ENCODE measurements around the gene RORB.

RORB gene

DNA sequence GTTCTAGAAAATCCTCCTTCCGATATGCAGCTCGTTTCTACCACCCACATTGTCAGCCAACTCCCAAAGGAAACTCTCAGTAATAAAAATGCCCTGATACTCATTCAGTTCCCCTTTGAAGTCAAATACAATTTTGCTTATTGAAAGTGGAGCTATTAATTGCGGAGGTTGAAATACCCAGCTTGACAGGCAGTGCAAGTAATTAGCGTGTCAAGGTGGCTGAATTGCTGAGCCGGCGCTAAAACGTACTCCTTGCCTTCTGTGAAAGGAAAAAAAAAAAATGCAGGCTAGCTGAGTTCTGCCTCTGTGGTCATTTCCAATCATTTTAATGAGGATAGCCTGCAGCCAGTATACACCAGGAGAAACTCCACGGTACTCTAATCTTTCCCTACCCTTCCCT, 165.5 kb downstream of the RORB start:
- no peaks in the 10 kb centered on the region for H3K36me3 ChIP-seq (replicated peaks; ENCODE audit: insufficient read depth, low read length)
- no peaks in the 10 kb centered on the region for H3K9me2 ChIP-seq (replicated peaks; ENCODE audit: insufficient read depth, low read length)
- H3F3A ChIP-seq (ENCODE audit: insufficient read depth, low read length): no peaks in the 10 kb centered on the region
- no peak overlapping the region for H2AFZ ChIP-seq (ENCODE audit: low read length)
- TF ChIP-seq EZH2 (optimal IDR thresholded peaks at IDR 0.05; ENCODE audit: low read depth, low read length): no peak
- TF ChIP-seq, protein P1, sequence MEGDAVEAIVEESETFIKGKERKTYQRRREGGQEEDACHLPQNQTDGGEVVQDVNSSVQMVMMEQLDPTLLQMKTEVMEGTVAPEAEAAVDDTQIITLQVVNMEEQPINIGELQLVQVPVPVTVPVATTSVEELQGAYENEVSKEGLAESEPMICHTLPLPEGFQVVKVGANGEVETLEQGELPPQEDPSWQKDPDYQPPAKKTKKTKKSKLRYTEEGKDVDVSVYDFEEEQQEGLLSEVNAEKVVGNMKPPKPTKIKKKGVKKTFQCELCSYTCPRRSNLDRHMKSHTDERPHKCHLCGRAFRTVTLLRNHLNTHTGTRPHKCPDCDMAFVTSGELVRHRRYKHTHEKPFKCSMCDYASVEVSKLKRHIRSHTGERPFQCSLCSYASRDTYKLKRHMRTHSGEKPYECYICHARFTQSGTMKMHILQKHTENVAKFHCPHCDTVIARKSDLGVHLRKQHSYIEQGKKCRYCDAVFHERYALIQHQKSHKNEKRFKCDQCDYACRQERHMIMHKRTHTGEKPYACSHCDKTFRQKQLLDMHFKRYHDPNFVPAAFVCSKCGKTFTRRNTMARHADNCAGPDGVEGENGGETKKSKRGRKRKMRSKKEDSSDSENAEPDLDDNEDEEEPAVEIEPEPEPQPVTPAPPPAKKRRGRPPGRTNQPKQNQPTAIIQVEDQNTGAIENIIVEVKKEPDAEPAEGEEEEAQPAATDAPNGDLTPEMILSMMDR (IDR thresholded peaks at IDR 0.05; ENCODE audit: low read length): no peak
- no peak for TF ChIP-seq EZH2phosphoT487 (IDR thresholded peaks at IDR 0.05; ENCODE audit: low read length)
- H3K4me3 ChIP-seq (ENCODE audit: low read length): no peak overlapping the region
- H3K9me3 ChIP-seq (replicated peaks; ENCODE audit: insufficient read depth, low read length): no peaks in the 10 kb centered on the region
- H3K4me2 ChIP-seq (ENCODE audit: low read depth, low read length): no peak overlapping the region
- H4K20me1 ChIP-seq (ENCODE audit: insufficient read depth, low read length): no peaks in the 10 kb centered on the region
- no peaks in the 10 kb centered on the region for H3K27me3 ChIP-seq (replicated peaks; ENCODE audit: insufficient read depth, low read length)
- H3K9ac ChIP-seq (ENCODE audit: low read length): no peak overlapping the region
- DNase-seq: no peak
- no peaks in the 10 kb centered on the region for H3K79me2 ChIP-seq (ENCODE audit: low read length)
- 0 out of 2 replicates have a peak, but pooled peaks cover 3% of the 10 kb centered on the region for H3K4me1 ChIP-seq (ENCODE audit: low read length)
- no peak overlapping the region for H3K27ac ChIP-seq (ENCODE audit: low read length)

DNA sequence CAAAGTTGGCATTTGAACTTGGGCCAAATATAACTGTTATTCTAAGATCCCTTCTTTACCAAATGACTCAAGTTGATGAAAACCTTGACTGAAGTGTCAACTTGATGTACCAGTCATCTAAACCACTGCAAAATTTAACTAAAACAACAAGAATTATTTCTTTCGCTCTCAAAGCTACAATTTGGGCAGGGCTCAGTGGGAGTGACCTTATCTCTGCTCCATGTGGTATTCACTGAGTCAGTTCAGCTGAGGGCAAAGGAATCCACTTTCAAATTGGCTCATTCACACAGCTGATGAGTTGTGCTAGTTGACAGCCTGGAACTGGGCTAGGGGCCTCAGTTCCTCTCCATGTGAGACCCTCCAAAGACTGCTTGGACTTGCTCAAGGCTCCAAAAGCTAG, 166.3 kb downstream of the RORB start:
- no peak for DNase-seq
- Histone ChIP-seq H3K9me2 (replicated peaks; ENCODE audit: insufficient read depth, low read length) (no peaks in the 10 kb centered on the region), H3K27me3 (replicated peaks; ENCODE audit: insufficient read depth, low read length) (no peaks in the 10 kb centered on the region), H3K4me3 (ENCODE audit: low read length) (no peak overlapping the region), H2AFZ (ENCODE audit: low read length) (no peak overlapping the region), H3K27ac (ENCODE audit: low read length) (no peak overlapping the region), H3K4me2 (ENCODE audit: low read depth, low read length) (no peak overlapping the region), H3K79me2 (ENCODE audit: low read length) (no peaks in the 10 kb centered on the region), H3K9me3 (replicated peaks; ENCODE audit: insufficient read depth, low read length) (no peaks in the 10 kb centered on the region), H3K36me3 (replicated peaks; ENCODE audit: insufficient read depth, low read length) (no peaks in the 10 kb centered on the region), H3K4me1 (ENCODE audit: low read length) (peaks cover 7% of the 10 kb centered on the region; the same call in 1 of the 2 replicates), H3F3A (ENCODE audit: insufficient read depth, low read length) (no peaks in the 10 kb centered on the region), H4K20me1 (ENCODE audit: insufficient read depth, low read length) (no peaks in the 10 kb centered on the region), H3K9ac (ENCODE audit: low read length) (no peak overlapping the region)
- TF ChIP-seq EZH2phosphoT487 (IDR thresholded peaks at IDR 0.05; ENCODE audit: low read length) (no peak), EZH2 (optimal IDR thresholded peaks at IDR 0.05; ENCODE audit: low read depth, low read length) (no peak)

DNA sequence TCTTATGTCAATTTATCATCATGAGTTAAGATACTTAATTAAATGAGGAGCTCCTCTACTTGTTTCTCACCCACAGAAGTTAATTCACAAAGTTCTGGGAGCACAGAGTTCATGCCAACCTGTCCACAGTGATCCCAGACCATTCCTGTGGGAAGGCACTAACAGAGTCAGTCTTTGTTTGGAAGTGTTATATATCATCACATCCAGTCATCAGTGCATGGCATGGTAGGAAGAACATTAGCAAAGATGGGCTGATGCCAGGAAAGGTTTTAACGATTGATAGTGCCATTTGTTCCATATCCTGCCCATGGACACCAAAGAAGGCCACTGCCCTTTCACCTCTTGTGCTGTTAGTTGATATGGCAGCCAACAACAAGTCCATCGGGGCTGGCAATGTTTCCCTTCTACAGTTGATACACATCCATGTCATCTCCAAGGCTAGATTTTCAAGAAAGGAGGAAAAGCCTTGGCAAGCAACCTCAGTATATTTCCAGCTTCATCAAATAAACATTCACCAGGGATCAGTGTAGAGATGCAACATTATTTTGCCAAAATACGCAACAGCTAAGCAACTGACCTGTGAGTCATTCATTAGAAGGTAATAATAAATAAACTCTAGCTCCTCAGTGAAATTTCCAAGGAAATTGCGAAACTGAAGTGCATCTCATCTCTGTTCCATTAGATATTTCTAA, 169.6 kb downstream of the RORB start:
- Histone ChIP-seq H3K36me3 (replicated peaks; ENCODE audit: insufficient read depth, low read length) (no peaks in the 10 kb centered on the region), H3K9me2 (replicated peaks; ENCODE audit: insufficient read depth, low read length) (no peaks in the 10 kb centered on the region), H3K9me3 (replicated peaks; ENCODE audit: insufficient read depth, low read length) (no peaks in the 10 kb centered on the region), H3K4me2 (ENCODE audit: low read depth, low read length) (no peak overlapping the region), H3K4me1 (ENCODE audit: low read length) (peaks cover 10% of the 10 kb centered on the region; the same call in 1 of the 2 replicates), H4K20me1 (ENCODE audit: insufficient read depth, low read length) (no peaks in the 10 kb centered on the region), H3K27ac (ENCODE audit: low read length) (no peak overlapping the region), H3F3A (ENCODE audit: insufficient read depth, low read length) (no peaks in the 10 kb centered on the region), H2AFZ (ENCODE audit: low read length) (no peak overlapping the region), H3K79me2 (ENCODE audit: low read length) (no peaks in the 10 kb centered on the region), H3K4me3 (ENCODE audit: low read length) (no peak overlapping the region), H3K9ac (ENCODE audit: low read length) (no peak overlapping the region), H3K27me3 (replicated peaks; ENCODE audit: insufficient read depth, low read length) (no peaks in the 10 kb centered on the region)
- no peak for DNase-seq
- TF ChIP-seq EZH2phosphoT487 (IDR thresholded peaks at IDR 0.05; ENCODE audit: low read length) (no peak), EZH2 (optimal IDR thresholded peaks at IDR 0.05; ENCODE audit: low read depth, low read length) (no peak)
- TF ChIP-seq, protein P1 (IDR thresholded peaks at IDR 0.05; ENCODE audit: low read length): no peak

DNA sequence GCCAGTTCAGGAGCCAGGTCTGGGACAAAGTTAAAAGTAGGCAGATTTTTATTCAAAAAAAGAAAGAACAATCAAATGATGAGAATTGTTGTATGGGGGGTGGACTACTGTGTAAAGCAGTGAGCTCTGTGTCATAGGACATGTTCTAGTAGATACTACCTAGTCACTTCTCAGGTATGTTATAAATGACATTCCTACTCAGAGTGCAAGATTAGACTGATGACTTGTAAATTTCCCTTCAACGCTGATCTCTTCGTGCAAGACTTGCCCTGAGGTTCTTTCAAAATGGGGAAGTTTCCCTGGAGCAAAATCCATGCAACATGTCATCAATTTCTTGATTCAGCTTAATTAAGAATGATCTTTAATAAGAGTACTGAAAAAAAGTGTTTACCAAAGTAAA, 175.1 kb downstream of the RORB start:
- Histone ChIP-seq H4K20me1 (ENCODE audit: insufficient read depth, low read length) (no peaks in the 10 kb centered on the region), H3K4me3 (ENCODE audit: low read length) (no peak overlapping the region), H3F3A (ENCODE audit: insufficient read depth, low read length) (no peaks in the 10 kb centered on the region), H3K36me3 (replicated peaks; ENCODE audit: insufficient read depth, low read length) (no peaks in the 10 kb centered on the region), H3K9ac (ENCODE audit: low read length) (no peak overlapping the region), H3K9me3 (replicated peaks; ENCODE audit: insufficient read depth, low read length) (no peaks in the 10 kb centered on the region), H3K27ac (ENCODE audit: low read length) (no peak overlapping the region), H3K4me1 (ENCODE audit: low read length) (peaks cover 7% of the 10 kb centered on the region; the same call in 1 of the 2 replicates), H3K4me2 (ENCODE audit: low read depth, low read length) (no peak overlapping the region), H3K79me2 (ENCODE audit: low read length) (no peaks in the 10 kb centered on the region), H2AFZ (ENCODE audit: low read length) (no peak overlapping the region), H3K27me3 (replicated peaks; ENCODE audit: insufficient read depth, low read length) (no peaks in the 10 kb centered on the region), H3K9me2 (replicated peaks; ENCODE audit: insufficient read depth, low read length) (no peaks in the 10 kb centered on the region)
- TF ChIP-seq EZH2phosphoT487 (IDR thresholded peaks at IDR 0.05; ENCODE audit: low read length) (no peak), EZH2 (optimal IDR thresholded peaks at IDR 0.05; ENCODE audit: low read depth, low read length) (no peak)
- TF ChIP-seq, protein P1 (IDR thresholded peaks at IDR 0.05; ENCODE audit: low read length): no peak
- no peak for DNase-seq

Data from MM.1S (cell line).